Measurements from ENCODE around the gene GLI1. TPM values are rescaled to one million over a fixed set of nuclear protein-coding genes. Genes with fewer than 3 reads are reported as not detected.

Gene GLI1
- total RNA-seq, 1 donor from 2014 or later: 1.3 TPM

DNA sequence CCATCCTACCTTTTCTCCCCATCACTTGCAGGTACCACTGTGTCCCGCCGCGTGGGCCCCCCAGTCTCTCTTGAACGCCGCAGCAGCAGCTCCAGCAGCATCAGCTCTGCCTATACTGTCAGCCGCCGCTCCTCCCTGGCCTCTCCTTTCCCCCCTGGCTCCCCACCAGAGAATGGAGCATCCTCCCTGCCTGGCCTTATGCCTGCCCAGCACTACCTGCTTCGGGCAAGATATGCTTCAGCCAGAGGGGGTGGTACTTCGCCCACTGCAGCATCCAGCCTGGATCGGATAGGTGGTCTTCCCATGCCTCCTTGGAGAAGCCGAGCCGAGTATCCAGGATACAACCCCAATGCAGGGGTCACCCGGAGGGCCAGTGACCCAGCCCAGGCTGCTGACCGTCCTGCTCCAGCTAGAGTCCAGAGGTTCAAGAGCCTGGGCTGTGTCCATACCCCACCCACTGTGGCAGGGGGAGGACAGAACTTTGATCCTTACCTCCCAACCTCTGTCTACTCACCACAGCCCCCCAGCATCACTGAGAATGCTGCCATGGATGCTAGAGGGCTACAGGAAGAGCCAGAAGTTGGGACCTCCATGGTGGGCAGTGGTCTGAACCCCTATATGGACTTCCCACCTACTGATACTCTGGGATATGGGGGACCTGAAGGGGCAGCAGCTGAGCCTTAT, 10.8 kb downstream of the GLI1 start:
- no peaks in the 10 kb centered on the region for H3K27me3 Mint-ChIP-seq
- H3K36me3 Mint-ChIP-seq (ENCODE audit: low read depth): peaks cover 65% of the 10 kb centered on the region
- TF ChIP-seq, protein P1, sequence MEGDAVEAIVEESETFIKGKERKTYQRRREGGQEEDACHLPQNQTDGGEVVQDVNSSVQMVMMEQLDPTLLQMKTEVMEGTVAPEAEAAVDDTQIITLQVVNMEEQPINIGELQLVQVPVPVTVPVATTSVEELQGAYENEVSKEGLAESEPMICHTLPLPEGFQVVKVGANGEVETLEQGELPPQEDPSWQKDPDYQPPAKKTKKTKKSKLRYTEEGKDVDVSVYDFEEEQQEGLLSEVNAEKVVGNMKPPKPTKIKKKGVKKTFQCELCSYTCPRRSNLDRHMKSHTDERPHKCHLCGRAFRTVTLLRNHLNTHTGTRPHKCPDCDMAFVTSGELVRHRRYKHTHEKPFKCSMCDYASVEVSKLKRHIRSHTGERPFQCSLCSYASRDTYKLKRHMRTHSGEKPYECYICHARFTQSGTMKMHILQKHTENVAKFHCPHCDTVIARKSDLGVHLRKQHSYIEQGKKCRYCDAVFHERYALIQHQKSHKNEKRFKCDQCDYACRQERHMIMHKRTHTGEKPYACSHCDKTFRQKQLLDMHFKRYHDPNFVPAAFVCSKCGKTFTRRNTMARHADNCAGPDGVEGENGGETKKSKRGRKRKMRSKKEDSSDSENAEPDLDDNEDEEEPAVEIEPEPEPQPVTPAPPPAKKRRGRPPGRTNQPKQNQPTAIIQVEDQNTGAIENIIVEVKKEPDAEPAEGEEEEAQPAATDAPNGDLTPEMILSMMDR (IDR thresholded peaks at IDR 0.05): no peak
- ATAC-seq (ENCODE audit: low read depth) (no peak), DNase-seq (no peak)
- POLR2A ChIA-PET: interaction anchor here (0.8 to 1.9 kb wide), 3 partner anchors 9 to 50 kb away, joined by 3 to 5 read pairs (median 3); partner anchors contain the start of gene ARHGAP9
- no peak overlapping the region for H3K4me3 Mint-ChIP-seq
- CTCF ChIA-PET: interaction anchor here (1.5 kb wide), 1 partner anchor 12 kb away, joined by 3 read pairs; the partner anchor contains the start of gene GLI1
- intact Hi-C loops (cut with micrococcal nuclease): no loop called here
- no peak overlapping the region for H3K27ac Mint-ChIP-seq
- no peaks in the 10 kb centered on the region for H3K9me3 Mint-ChIP-seq
- H3K4me1 Mint-ChIP-seq: peaks cover 27% of the 10 kb centered on the region

DNA sequence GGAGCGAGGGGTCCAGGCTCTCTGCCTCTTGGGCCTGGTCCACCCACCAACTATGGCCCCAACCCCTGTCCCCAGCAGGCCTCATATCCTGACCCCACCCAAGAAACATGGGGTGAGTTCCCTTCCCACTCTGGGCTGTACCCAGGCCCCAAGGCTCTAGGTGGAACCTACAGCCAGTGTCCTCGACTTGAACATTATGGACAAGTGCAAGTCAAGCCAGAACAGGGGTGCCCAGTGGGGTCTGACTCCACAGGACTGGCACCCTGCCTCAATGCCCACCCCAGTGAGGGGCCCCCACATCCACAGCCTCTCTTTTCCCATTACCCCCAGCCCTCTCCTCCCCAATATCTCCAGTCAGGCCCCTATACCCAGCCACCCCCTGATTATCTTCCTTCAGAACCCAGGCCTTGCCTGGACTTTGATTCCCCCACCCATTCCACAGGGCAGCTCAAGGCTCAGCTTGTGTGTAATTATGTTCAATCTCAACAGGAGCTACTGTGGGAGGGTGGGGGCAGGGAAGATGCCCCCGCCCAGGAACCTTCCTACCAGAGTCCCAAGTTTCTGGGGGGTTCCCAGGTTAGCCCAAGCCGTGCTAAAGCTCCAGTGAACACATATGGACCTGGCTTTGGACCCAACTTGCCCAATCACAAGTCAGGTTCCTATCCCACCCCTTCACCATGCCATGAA, 11.5 kb downstream of the GLI1 start:
- POLR2A ChIA-PET: interaction anchor here (1.0 to 1.9 kb wide), 2 partner anchors 9 to 50 kb away, joined by 3 to 5 read pairs; partner anchors contain the start of gene ARHGAP9
- Mint-ChIP-seq H3K4me1 (peaks cover 32% of the 10 kb centered on the region), H3K4me3 (no peak overlapping the region), H3K36me3 (ENCODE audit: low read depth) (peaks cover 65% of the 10 kb centered on the region), H3K9me3 (no peaks in the 10 kb centered on the region), H3K27ac (no peak overlapping the region), H3K27me3 (no peaks in the 10 kb centered on the region)
- CTCF ChIA-PET: interaction anchor here (1.5 kb wide), 1 partner anchor 12 kb away, joined by 3 read pairs; the partner anchor contains the start of gene GLI1
- DNase-seq (no peak), ATAC-seq (ENCODE audit: low read depth) (no peak)
- intact Hi-C loops (cut with micrococcal nuclease): no loop called here
- TF ChIP-seq, protein P1 (IDR thresholded peaks at IDR 0.05): no peak

GRCh38 chr12:57471661-57472060, 12.1 kb downstream of the GLI1 start:
- ChIA-PET CTCF (no interaction called here), POLR2A (interaction anchor here (1.0 to 1.2 kb wide), 2 partner anchors 12 to 49 kb away, joined by 3 to 8 read pairs; partner anchors contain the start of gene GLI1)
- peaks cover 65% of the 10 kb centered on the region for H3K36me3 Mint-ChIP-seq (ENCODE audit: low read depth)
- TF ChIP-seq, protein P1 (IDR thresholded peaks at IDR 0.05): no peak
- H3K27me3 Mint-ChIP-seq: no peaks in the 10 kb centered on the region
- intact Hi-C loops (cut with micrococcal nuclease): no loop called here
- peak overlapping the region; percentile 18 for H3K27ac Mint-ChIP-seq
- no peak overlapping the region for H3K4me3 Mint-ChIP-seq
- no peak for DNase-seq
- H3K9me3 Mint-ChIP-seq: no peaks in the 10 kb centered on the region
- H3K4me1 Mint-ChIP-seq: peaks cover 38% of the 10 kb centered on the region
- ATAC-seq (ENCODE audit: low read depth): no peak

DNA sequence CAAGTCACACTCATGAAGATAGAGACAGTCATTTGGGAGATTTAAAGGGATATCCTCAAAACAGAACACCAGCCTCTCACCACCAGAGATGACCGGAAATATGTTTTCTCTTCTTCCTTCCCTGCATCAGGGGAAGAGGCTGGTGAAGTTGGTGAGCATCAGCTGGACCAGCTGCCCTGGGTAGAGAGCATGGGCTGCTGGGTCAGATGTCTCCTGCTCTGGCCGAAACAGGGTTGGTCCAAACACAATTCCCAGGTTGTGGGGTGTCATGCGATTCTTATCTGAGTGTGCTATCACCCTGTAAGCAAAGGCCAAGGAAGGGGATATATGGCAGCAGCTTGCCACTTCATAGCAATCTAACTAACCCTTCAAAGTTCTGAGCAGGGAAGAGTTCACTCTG, 12.8 kb downstream of the GLI1 start:
- TF ChIP-seq, protein P1 (IDR thresholded peaks at IDR 0.05): no peak
- ATAC-seq (ENCODE audit: low read depth): no peak

GRCh38 chr12:57473392-57473791, 13.8 kb downstream of the GLI1 start:
- ChIA-PET POLR2A (interaction anchor here (8.3 kb wide), 1 partner anchor 12 kb away, joined by 133 read pairs; the partner anchor contains the start of gene GLI1), CTCF (interaction anchor here (7.3 kb wide), 1 partner anchor 13 kb away, joined by 74 read pairs; the partner anchor contains the start of gene GLI1)
- H3K27ac Mint-ChIP-seq: no peak overlapping the region
- TF ChIP-seq, protein P1 (IDR thresholded peaks at IDR 0.05): no peak
- no peaks in the 10 kb centered on the region for H3K9me3 Mint-ChIP-seq
- no peaks in the 10 kb centered on the region for H3K27me3 Mint-ChIP-seq
- no peak for ATAC-seq (ENCODE audit: low read depth)
- no peak for DNase-seq
- peaks cover 53% of the 10 kb centered on the region for H3K36me3 Mint-ChIP-seq (ENCODE audit: low read depth)
- peaks cover 50% of the 10 kb centered on the region for H3K4me1 Mint-ChIP-seq
- intact Hi-C loops (cut with micrococcal nuclease): no loop called here
- no peak overlapping the region for H3K4me3 Mint-ChIP-seq

More for the DNA sequence above, 12.8 kb downstream of the GLI1 start:
- Mint-ChIP-seq H3K27ac (peak overlapping the region; percentile 37), H3K27me3 (no peaks in the 10 kb centered on the region), H3K36me3 (ENCODE audit: low read depth) (peaks cover 61% of the 10 kb centered on the region), H3K4me1 (peaks cover 41% of the 10 kb centered on the region), H3K4me3 (no peak overlapping the region), H3K9me3 (no peaks in the 10 kb centered on the region)
- DNase-seq: no peak
- intact Hi-C loops (cut with micrococcal nuclease): no loop called here
- POLR2A ChIA-PET: interaction anchor here (1.2 kb wide), 1 partner anchor 13 kb away, joined by 8 read pairs; the partner anchor contains the start of gene GLI1
- CTCF ChIA-PET: no interaction called here

Measured in activated B cell treated with CpG ODN at 0.5 μM for 24 hours (primary cell).